GM06990 (cell line): ENCODE measurements around the gene PAPOLG.
A peak's percentile ranks its signal among the peaks of the same experiment; 100 is the strongest.

Source experiments
- DNase-seq: peaks from one replicate; pipeline ENCODE4 v3.0.0-alpha.2; 2011; ENCODE audit not compliant: insufficient read length; ENCODE audit errors: extremely low read depth
- H3K27me3 ChIP-seq: replicated peaks from 2 replicates; pipeline ENCODE4 v1.6.0; 2011; ENCODE audit warnings: low read length; ENCODE audit not compliant: control insufficient read depth, insufficient read depth
- H3K36me3 ChIP-seq: 2 replicates; pipeline ENCODE4 v1.5.1; 2011; ENCODE audit warnings: low read length; ENCODE audit not compliant: control insufficient read depth, insufficient read depth
- H3K4me3 ChIP-seq: replicated peaks from 2 replicates; pipeline ENCODE4 v1.5.1; 2011; ENCODE audit warnings: low read depth, mild to moderate bottlenecking, control low read depth, low read length
- TF ChIP-seq, protein P1 (sequence below): IDR thresholded peaks from 2 replicates; pipeline ENCODE4 v1.5.1; 2011; ENCODE audit warnings: low read length, control low read depth, mild to moderate bottlenecking, inconsistent platforms; ENCODE audit not compliant: insufficient read depth, poor library complexity, severe bottlenecking

PAPOLG gene

DNA sequence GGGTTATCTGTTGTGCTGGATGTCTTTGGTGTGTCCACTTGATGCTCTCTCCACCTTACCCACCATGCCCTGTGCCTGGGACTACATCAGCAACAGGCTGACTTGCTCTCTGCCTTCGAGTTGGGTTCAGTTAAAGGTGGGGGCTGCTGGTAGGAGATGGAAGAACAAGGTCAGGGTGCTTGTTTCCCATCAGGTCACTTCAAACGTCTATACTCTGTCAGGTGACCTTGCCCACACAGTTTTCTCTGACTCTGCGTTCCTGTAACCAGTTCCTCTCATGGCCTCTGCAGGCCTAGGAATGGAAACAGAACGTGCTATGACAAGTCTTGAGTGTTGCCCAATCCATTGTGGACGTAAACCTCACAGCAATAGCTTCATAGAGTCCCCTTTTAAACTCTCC, 38.4 kb upstream of the PAPOLG start:
- DNase-seq: no peak
- Histone ChIP-seq H3K36me3 (no peaks in the 10 kb centered on the region), H3K27me3 (no peaks in the 10 kb centered on the region), H3K4me3 (no peak overlapping the region)
- TF ChIP-seq, protein P1, sequence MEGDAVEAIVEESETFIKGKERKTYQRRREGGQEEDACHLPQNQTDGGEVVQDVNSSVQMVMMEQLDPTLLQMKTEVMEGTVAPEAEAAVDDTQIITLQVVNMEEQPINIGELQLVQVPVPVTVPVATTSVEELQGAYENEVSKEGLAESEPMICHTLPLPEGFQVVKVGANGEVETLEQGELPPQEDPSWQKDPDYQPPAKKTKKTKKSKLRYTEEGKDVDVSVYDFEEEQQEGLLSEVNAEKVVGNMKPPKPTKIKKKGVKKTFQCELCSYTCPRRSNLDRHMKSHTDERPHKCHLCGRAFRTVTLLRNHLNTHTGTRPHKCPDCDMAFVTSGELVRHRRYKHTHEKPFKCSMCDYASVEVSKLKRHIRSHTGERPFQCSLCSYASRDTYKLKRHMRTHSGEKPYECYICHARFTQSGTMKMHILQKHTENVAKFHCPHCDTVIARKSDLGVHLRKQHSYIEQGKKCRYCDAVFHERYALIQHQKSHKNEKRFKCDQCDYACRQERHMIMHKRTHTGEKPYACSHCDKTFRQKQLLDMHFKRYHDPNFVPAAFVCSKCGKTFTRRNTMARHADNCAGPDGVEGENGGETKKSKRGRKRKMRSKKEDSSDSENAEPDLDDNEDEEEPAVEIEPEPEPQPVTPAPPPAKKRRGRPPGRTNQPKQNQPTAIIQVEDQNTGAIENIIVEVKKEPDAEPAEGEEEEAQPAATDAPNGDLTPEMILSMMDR: no peak

DNA sequence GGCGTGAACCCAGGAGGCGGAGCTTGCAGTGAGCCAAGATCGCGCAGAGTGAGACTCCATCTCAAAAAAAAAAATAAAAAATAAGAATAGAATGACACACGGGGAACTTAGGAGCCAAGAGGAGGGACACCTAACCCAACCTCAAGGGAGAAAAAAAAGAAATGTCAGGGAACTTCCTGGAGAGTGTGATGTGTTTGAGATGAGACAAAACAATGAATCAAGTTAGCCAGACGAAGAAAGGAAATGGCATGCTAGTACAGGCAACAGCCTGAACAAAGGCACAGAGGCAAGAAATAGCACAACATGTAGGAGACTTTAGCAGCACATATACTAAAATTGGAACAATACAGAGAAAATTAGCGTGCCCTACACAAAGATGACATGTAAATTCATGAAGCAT, 36.7 kb upstream of the PAPOLG start:
- H3K36me3 ChIP-seq: no peaks in the 10 kb centered on the region
- TF ChIP-seq, protein P1: no peak
- H3K27me3 ChIP-seq: no peaks in the 10 kb centered on the region
- DNase-seq: no peak
- no peak overlapping the region for H3K4me3 ChIP-seq

DNA sequence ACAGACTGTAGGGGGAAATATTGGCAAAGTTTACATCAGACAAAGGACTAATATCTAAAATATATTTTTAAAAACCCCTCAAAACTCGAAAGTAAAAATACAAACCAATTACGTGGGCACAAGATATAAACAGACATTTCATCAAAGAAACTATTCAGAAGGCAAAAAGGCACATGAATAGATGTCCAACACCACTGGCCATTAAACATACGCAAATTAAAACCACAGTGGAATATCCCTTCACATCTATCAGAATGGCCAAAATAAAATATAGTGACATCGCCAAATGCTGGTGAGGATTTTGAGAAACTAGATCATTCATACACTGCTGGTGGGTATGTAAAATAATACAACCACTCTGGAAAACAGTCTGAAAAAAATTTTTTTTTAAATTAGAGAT, 30.6 kb upstream of the PAPOLG start:
- H3K36me3 ChIP-seq: no peaks in the 10 kb centered on the region
- no peak for DNase-seq
- no peak overlapping the region for H3K4me3 ChIP-seq
- TF ChIP-seq, protein P1: no peak
- H3K27me3 ChIP-seq: no peaks in the 10 kb centered on the region

- Histone ChIP-seq H3K27me3 (no peaks in the 10 kb centered on the region), H3K36me3 (no peaks in the 10 kb centered on the region), H3K4me3 (no peak overlapping the region)
- TF ChIP-seq, protein P1: no peak
- DNase-seq: no peak
Measured at GRCh38 chr2:60728855-60729254, 27.2 kb upstream of the PAPOLG start.

GRCh38 chr2:60735496-60736250, 20.4 kb upstream of the PAPOLG start:
- Histone ChIP-seq H3K4me3 (peak overlapping the region; percentile 1; the same call in 1 of the 2 replicates), H3K27me3 (no peaks in the 10 kb centered on the region; the same call in 1 of the 2 replicates), H3K36me3 (no peaks in the 10 kb centered on the region)
- DNase-seq: peak; percentile 4
- TF ChIP-seq, protein P1: no peak

GRCh38 chr2:60738679-60739078, 17.4 kb upstream of the PAPOLG start:
- TF ChIP-seq, protein P1: no peak

More at GRCh38 chr2:60738679-60739078, 17.4 kb upstream of the PAPOLG start:
- Histone ChIP-seq H3K36me3 (no peaks in the 10 kb centered on the region), H3K4me3 (no peak overlapping the region), H3K27me3 (no peaks in the 10 kb centered on the region; the same call in 1 of the 2 replicates)
- DNase-seq: no peak
